ENCODE data around the gene RGPD5.
"Not testable (repeated sequence)": the region's sequence is repeated elsewhere in the genome, so short reads cannot be mapped to it uniquely, and the experiment has no call there.

GRCh38 chr2:109871129-109871751 lies 77.1 kb downstream of the RGPD5 start:
- TF ChIP-seq CTCF (conservative IDR thresholded peaks at IDR 0.05 in 1 of 2, IDR thresholded peaks at IDR 0.05 in 1 of 2; ENCODE audit: low read depth in 1 of 2, low read length in 2 of 2); EZH2 (IDR thresholded peaks at IDR 0.05; ENCODE audit: low read length, missing control alignments): not testable (repeated sequence)
